Smooth muscle cell of the umbilical artery (primary cell): Measurements from ENCODE around the gene SEC61G. TPM values are rescaled to one million over a fixed set of nuclear protein-coding genes. Genes with fewer than 3 reads are reported as not detected.

Experiments
- total RNA-seq: library from RNA; depleted of rRNA; stranded (reverse); fragments of >200 nt; gene quantifications from 2 replicates; pipeline ENCODE4 v1.2.3, GENCODE V29; 2014

Gene SEC61G
- total RNA-seq = 296 and 1,191 TPM in 2 replicates

DNA sequence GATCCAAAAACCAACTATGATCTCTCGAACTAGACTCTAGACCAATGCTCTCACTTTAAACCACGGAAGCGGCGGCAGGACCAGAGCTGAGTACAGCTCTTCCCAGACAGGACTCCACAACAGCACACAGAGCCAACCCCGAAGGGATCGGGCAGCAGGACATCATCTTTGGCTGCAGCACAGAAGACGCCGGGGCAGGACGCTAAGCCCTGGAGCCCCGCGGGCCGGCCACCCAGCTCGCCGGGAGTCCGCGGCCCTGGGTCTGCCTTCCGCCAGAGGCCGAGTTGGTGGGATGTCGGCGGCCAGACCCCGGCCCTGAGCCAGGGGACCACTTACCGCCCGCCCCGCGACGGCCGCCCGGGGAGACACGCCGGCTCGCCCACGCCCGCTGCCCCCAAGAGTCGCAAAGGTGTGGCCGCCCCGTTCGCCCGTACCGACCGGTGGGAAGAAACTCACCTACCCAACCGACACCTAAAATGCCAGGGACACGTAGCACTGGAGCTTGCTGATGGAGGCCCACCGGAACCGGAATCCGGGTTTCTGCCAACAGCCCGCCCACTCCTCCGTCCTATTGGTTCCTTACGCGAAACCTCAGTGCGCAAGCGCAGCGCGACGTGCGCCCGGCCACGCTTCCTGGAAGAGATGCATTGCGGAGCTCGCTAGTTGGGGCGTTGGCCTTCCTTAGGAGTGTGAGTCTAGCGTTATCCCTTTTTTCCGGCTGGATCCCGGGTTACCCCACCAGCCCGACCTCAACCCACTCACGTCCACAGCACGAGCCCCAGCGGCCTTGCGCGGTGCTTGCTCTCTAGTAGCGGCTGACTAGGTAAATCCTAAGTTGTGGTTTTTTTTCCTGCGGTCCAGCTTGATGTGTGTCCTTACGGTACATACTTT is at the start of gene SEC61G:
SEC61G (minus strand) TSS at position 510 of the 891 bp plus-strand sequence. CDS start 1,623 bp downstream, outside the sequence.

Other genes with a start within 250 kb of the SEC61G start
- gene VSTM2A, start 216.8 kb downstream of the SEC61G start, total RNA-seq = not detected in 2 replicates